GM23248 (cell line): ENCODE data around the gene ABCF2.

Source experiments
- EZH2 ChIP-seq: fragments of 200-600 bp; sonication (generic); IDR thresholded peaks from 2 replicates; pipeline ENCODE4 v1.6.1; 2018; ENCODE audit warnings: antibody characterized with exemption, mild to moderate bottlenecking; ENCODE audit not compliant: insufficient read depth, poor library complexity, severe bottlenecking
- EZH2phosphoT487 ChIP-seq: fragments of 200-600 bp; sonication (generic); IDR thresholded peaks from 2 replicates; pipeline ENCODE4 v1.6.1; 2018; ENCODE audit warnings: antibody characterized with exemption, moderate library complexity, mild to moderate bottlenecking, low read depth; ENCODE audit not compliant: insufficient read depth

DNA sequence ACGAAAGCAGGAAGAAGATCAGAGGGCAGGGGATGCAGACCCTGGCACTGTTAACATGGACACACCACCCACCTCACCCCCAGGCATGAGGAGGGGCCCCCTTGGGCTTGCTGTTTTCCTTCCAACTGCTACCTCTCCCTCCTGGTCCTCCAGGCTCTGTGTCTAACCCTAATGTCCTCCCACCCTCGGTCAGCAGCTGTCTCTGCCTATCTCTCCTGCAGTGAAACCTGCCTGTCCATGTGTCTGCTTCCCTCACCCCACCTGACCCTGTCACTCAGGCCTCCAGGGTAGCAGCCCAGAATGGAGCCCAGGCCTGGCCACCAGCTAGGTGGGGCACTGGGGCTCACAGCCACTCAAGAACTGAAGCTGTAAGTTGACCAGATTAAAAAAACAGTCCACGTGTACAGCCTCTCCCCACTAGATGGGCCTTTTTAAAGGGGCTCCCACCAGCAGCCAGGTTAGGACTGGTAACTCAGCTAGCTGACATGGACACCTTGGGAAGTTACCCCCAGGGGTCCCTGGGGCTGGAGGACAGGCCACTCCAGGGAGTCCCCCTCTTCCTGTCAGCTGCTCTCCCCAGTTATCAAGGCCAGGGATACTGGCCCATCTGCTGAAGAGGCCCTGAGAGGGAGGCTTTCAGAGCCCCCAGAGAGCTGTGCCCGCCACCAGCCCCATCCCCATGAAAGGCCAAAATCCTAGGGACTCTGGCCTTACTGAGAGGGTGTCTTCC lies 20.0 kb upstream of the ABCF2 start:
- TF ChIP-seq EZH2 (no peak), EZH2phosphoT487 (no peak)
